Raji (cell line): Measurements from ENCODE around the gene ZNF783.

Source experiments
- POLR2A ChIP-seq: IDR thresholded peaks from 2 replicates; pipeline ENCODE4 v1.6.1; 2011; ENCODE audit warnings: low read depth, low read length, control low read depth; ENCODE audit not compliant: insufficient read depth

The ZNF783 gene

DNA sequence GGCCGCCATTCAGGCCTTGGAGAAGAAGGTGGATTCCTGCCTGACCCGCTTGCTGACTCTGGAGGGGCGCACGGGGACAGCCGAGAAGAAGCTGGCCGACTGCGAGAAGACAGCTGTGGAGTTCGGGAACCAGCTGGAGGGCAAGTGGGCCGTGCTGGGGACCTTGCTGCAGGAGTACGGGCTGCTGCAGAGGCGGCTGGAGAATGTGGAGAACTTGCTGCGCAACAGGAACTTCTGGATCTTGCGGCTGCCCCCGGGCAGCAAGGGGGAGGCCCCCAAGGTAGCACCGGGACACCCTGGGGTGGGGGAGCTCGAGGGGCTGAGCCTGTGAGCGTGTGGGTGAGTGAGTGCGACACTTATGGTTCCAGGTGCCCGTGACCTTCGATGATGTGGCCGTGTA is 4.5 kb downstream of the ZNF783 start:
- TF ChIP-seq POLR2A = no peak

DNA sequence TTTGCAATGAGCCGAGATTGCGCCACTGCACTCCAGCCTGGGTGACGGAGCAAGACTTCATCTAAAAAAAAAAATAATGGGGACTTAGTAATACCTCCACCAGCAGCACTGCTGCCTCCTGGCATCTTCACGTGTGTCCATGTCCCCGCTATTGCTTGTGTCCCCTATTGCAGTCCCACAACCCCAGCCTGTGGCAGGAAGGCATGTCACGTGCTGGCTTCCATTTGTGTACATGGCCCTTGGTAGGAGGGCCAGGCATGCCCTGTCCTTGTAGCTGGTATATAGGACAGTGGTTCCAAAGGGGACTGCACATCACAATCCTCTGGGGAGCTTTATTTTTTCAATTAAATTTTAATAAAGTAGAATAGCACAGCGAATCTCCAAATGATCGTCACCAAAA is 5.7 kb downstream of the ZNF783 start:
- TF ChIP-seq POLR2A = no peak

GRCh38 chr7:149277871-149278270 is 15.9 kb downstream of the ZNF783 start:
- no peak for TF ChIP-seq POLR2A

DNA sequence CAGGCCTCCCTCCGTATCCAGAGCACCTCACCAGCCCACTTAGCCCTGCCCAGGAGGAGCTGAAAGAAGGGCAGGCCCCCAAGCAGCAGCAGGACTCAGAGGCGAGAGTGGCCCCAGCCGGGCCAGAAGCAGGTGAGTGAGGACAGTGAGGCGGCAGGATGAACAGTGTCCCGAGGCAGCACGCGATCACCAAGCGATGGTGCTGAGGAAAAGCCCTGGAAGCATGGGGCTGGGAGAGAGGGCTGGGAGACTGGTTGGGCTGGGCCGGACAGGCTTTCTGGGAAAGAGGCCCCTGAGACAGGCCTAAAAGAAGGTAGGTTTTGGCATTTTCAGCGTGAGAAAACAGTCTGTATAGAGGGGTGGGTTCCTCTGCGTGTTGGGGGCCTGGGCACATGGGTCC is 16.4 kb downstream of the ZNF783 start:
- TF ChIP-seq POLR2A = no peak

- no peak for TF ChIP-seq POLR2A
Observed at GRCh38 chr7:149279111-149279743, 17.2 kb downstream of the ZNF783 start.

GRCh38 chr7:149280151-149280550 is 18.2 kb downstream of the ZNF783 start:
- no peak for TF ChIP-seq POLR2A

GRCh38 chr7:149280661-149281507 is 18.9 kb downstream of the ZNF783 start:
- no peak for TF ChIP-seq POLR2A

DNA sequence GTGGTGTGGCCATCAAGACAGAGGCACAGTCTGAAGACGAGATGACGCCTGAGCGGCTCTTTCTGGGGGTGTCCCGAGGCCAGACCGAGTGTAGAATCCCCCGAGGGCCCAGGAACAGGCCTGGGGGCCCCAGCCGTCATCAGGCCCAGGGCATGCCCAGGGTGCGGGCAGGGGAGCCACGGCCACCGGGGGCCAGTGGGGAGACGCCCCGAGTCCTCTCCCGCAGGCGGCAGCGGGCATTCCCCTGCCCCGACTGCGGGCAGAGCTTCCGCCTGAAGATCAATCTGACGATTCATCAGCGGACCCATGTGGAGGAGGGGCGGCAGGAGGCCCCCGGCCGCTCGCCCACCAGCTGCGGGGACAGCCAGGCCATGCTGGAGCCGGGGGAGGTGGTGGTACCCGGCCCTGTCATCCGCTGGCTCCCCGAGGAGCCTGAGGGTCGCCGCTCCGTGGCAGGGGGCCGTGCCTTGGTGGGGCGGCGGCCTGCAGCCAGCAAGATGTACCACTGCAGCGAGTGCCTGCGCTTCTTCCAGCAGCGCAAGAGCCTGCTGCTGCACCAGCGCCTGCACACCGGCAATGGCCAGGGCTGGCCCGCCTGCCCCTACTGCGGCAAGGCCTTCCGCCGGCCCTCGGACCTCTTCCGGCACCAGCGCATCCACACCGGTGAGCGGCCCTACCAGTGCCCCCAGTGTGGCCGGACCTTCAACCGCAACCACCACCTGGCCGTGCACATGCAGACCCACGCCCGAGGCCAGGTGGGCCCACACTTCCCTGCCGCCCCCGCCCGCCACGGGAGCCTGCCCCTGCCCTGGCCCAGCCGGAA is 19.7 kb downstream of the ZNF783 start:
- no peak for TF ChIP-seq POLR2A

DNA sequence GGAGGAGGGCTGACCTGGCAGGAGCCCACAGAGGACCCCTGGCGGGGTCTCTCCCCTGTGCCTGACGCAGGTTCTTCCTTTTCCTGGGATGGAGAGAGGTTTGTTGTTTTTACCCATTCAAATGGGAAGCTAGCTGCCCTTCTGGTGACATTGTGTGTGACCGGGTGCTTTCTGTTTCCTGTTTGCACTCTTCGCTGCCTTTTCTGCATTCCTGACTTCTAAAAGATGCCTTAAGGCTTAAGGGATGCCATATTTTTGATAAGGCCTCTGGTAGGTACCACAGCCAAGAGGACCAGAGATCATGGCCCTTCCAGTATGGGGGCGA is 20.3 kb downstream of the ZNF783 start:
- TF ChIP-seq POLR2A = no peak

DNA sequence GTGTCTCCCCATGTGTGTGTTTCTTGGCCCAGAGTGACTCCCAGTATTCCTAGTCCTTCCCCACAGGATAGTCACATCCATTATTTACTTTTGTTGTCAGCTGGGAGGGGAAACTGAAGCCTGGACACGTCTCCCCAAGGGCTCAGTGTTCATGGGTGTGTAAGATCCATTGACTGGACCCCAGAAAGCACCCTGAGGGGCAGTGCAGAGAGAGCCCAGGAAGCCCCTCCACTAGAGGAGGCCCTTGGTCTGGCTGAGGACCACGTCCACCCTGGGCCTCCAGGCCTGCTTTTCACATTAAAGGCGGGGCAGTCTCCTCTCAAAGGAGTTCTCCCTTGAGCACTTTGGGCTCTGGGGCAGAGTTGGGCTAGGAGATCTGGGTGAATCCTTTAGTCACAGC is 21.3 kb downstream of the ZNF783 start:
- no peak for TF ChIP-seq POLR2A

DNA sequence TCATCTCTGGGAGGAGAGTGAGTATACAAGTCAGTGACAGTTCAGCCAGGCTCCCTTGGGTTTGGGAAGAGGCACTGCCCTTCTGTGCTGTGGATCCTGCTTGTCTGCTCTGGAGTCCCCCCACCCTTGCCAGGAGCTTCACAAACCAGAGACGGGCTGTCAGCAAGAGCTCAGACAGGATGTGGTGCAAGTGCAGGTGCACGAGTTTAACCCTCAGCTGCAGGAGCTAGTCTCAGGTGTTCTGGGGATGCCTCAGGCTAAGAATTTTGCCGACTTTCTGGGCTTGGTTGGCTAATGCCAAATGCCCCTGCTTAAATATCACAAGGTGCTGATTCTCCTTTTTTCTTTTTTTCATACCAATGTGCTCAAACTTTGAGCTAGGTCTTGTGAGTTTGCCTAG is 22.3 kb downstream of the ZNF783 start:
- TF ChIP-seq POLR2A = no peak

- no peak for TF ChIP-seq POLR2A
Observed at GRCh38 chr7:149284850-149285585, 23.0 kb downstream of the ZNF783 start.

GRCh38 chr7:149285603-149286002 is 23.6 kb downstream of the ZNF783 start:
- TF ChIP-seq POLR2A = no peak

GRCh38 chr7:149286811-149287400 is 24.9 kb downstream of the ZNF783 start:
- TF ChIP-seq POLR2A = no peak

- no peak for TF ChIP-seq POLR2A
Observed at GRCh38 chr7:149287622-149288021, 25.6 kb downstream of the ZNF783 start.

GRCh38 chr7:149289262-149289661 is 27.3 kb downstream of the ZNF783 start:
- TF ChIP-seq POLR2A = no peak
